Mucosa of rectum (tissue), 2 donors: ENCODE results near the gene IGFL2.
"Not testable (repeated sequence)": the region's sequence is repeated elsewhere in the genome, so short reads cannot be mapped to it uniquely, and the experiment has no call there.

Experiments used
- H3K27ac ChIP-seq, 2 donors: one replicate each; pipeline ENCODE4 v1.7.0; 2013; ENCODE audit warnings: inconsistent platforms in 2 of 2, low read depth in 2 of 2, low read length in 2 of 2
- H3K27me3 ChIP-seq, 2 donors: one replicate each; pipeline ENCODE4 v1.7.0; 2013; ENCODE audit warnings: low read length in 2 of 2; ENCODE audit not compliant: control insufficient read depth in 2 of 2, insufficient read depth in 2 of 2
- H3K36me3 ChIP-seq, 2 donors: one replicate each; pipeline ENCODE4 v1.7.0; 2013; ENCODE audit warnings: low read length in 2 of 2; ENCODE audit not compliant: control insufficient read depth in 2 of 2, insufficient read depth in 2 of 2
- H3K4me1 ChIP-seq, 2 donors: one replicate each; pipeline ENCODE4 v1.7.0; 2013; ENCODE audit warnings: low read length in 2 of 2, mild to moderate bottlenecking in 1 of 2; ENCODE audit not compliant: control insufficient read depth in 2 of 2, insufficient read depth in 2 of 2
- H3K4me3 ChIP-seq, 2 donors: one replicate each; pipeline ENCODE4 v1.7.0; 2013; ENCODE audit warnings: low read length in 2 of 2
- H3K9ac ChIP-seq, 2 donors: one replicate each; pipeline ENCODE4 v1.7.0; 2013; ENCODE audit warnings: low read length in 2 of 2, low read depth in 1 of 2, mild to moderate bottlenecking in 1 of 2
- H3K9me3 ChIP-seq, 2 donors: one replicate each; pipeline ENCODE4 v1.7.0; 2013; ENCODE audit warnings: low read length in 2 of 2; ENCODE audit not compliant: control insufficient read depth in 2 of 2
- donor health status: healthy.
- donor health status: Normal muscosa, but diverticular disease.

IGFL2 gene

DNA sequence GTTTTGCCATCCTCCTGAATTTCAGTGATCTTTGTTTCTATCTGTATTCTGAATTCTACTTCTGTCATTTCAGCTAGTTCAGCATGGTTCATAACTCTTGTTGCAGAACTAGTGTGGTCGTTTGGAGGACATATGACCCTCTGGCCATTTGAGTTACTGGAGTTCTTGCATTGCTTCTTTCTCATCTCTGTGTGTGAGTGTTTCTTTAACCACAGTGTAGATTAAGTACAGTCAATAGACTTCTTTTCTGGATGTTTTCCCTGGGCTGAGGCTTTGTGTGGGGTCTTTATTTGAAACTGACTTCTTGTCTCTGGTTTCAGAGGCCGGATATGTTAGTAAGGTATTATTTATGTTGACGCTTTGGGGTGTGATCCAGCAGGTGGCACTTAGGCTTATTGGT is 14.7 kb downstream of the IGFL2 start:
- Histone ChIP-seq H3K27me3 (no peaks in the 10 kb centered on the region), H3K36me3 (no peaks in the 10 kb centered on the region), H3K4me1 (peaks cover 4 to 13% of the 10 kb centered on the region in 2 donors), H3K9ac (no peak overlapping the region), H3K9me3 (no peaks in the 10 kb centered on the region), H3K4me3 (no peak overlapping the region), H3K27ac (no peak overlapping the region)

DNA sequence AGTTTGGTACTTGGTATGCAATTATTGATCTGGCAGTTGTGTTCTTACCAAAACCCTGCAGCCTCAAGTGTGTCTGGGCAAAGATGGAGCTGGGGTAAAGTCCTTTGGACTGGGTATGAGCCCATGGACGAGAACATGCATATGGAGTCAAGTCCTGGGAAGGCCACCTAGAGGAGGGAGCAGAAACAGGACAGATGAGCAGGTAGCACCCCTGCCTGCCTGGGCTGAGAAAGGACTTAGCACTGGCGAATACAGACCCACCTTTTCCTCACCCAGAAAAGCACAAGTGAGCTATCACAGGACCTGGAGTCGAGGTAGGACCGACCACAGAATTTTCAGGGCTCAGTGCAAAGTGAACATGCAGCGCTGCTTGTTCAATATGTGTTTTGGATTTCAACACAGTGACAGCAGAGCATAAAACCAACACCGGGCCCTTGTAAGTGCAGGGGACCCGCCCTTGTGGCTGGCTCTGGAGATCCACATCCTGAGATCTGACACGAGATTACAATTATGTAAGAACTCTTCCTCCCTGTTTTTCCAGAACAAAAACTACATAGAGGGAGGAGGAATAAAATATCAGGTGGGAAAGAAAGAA is 25.9 kb downstream of the IGFL2 start:
- Histone ChIP-seq H3K4me1 (no peaks in the 10 kb centered on the region), H3K36me3 (no peaks in the 10 kb centered on the region), H3K27me3 (peaks cover 5 to 7% of the 10 kb centered on the region in 2 donors), H3K27ac (no peak overlapping the region), H3K9me3 (no peaks in the 10 kb centered on the region), H3K4me3 (no peak overlapping the region), H3K9ac (no peak overlapping the region)

DNA sequence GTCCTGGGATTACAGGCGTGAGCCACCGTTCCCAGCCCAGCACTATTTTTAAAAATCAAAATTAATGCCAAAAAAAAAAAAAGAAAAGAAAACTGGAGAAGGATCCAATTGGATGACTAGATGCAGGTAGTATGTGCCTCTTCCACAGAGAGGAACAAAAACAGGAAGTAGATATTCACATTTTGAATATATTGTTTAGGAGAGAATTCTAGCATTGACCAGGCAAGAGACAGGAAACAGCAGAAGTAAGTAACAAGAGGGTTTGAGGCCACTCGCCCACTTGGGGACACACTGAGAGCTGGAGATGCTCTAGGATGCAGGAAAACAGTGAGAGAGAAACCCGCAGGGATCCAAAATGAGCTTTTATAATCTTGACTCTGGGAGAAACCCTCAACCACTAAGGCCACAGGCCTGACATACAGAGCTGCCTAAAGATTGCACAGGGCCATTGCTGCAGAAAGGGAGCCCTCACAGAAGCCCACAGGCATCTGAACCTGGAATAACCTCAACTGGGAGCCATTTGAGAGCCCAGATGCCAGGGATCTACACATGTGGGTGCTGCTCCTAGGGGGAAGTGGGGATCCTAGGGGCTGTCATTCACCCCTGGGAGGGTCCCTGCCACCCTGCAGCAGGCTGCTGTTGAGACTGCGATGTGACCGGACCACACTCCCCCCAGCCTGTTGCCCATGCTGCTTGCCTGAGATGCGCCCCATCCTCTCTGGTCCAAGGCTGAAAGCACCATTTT is 28.2 kb downstream of the IGFL2 start:
- no peak overlapping the region for H3K9ac ChIP-seq
- H3K4me1 ChIP-seq: no peaks in the 10 kb centered on the region
- H3K36me3 ChIP-seq: no peaks in the 10 kb centered on the region
- no peaks in the 10 kb centered on the region for H3K9me3 ChIP-seq
- H3K4me3 ChIP-seq: no peak overlapping the region
- H3K27ac ChIP-seq: no peak overlapping the region
- H3K27me3 ChIP-seq: peaks cover 5 to 7% of the 10 kb centered on the region in 2 donors

DNA sequence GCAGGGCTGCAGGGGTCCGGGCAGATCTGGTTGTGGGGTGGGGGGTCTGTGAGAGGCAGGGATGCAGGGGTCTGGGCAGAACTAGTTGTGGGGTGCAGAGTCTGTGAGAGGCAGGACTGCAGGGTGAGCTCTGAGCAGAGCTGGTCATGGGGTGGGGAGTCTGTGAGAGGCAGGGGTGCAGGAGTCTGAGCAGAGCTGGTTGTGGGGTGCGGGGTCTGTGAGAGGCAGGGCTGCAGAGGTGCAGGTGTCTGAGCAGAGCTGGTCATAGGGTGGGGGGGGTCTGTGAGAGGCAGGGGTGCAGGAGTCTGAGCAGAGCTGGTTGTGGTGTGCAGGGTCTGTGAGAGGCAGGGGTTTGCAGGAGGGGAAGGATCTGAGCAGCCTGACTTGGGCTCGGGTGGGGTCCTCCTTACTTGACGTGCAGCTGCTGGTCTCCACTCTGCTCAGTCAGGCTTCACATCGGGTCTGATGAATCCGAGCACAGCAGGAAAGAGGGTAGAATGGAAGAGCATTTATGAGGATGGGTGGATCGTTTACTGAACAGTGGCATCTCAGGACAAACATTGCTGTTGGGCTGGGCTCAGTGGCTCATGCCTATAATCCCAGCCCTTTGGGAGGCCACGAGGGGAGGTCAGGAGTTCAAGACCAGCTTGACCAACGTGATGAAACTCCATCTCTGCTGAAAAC is 31.2 kb downstream of the IGFL2 start:
- peaks cover 3 to 7% of the 10 kb centered on the region in 2 donors for H3K27me3 ChIP-seq
- H3K9ac ChIP-seq: no peak overlapping the region
- H3K4me1 ChIP-seq: no peaks in the 10 kb centered on the region
- no peak overlapping the region for H3K27ac ChIP-seq
- no peaks in the 10 kb centered on the region for H3K9me3 ChIP-seq
- no peak overlapping the region for H3K4me3 ChIP-seq
- H3K36me3 ChIP-seq: no peaks in the 10 kb centered on the region

DNA sequence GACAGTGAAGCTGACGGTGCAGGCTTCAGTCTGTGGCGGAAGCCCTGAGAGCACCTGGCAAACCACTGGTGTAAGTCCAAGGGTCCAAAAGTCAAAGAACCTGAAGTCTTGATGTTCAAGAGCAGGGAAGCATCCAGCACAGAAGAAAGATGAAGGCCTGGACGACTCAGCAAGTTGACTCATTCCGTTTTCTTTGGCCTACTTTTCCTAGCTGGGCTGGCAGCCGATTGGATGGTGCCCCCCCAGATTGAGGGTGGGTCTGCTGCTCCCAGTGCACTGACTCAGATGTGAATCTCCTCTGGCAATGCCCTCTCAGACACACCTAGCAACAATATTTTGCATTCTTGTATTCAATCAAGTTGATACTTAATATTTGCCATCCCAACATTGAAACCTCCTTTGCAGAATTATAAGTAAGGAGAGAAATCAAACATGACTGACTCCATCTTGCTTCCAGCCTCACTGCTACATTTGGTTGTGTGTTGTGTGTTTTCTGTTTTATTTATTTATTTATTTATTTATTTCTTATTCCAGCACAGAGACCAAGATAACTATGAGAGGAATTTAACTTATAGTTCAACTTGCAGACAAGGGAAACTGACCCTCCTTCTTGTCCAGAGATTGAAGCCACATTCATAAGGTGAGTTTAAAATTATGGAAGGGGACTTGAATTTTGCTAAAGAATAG is 32.8 kb downstream of the IGFL2 start:
- Histone ChIP-seq H3K4me3 (no peak overlapping the region), H3K27me3 (peaks cover 3% of the 10 kb centered on the region in 2 donors), H3K27ac (no peak overlapping the region), H3K36me3 (no peaks in the 10 kb centered on the region), H3K4me1 (no peaks in the 10 kb centered on the region), H3K9ac (no peak overlapping the region), H3K9me3 (no peaks in the 10 kb centered on the region)

DNA sequence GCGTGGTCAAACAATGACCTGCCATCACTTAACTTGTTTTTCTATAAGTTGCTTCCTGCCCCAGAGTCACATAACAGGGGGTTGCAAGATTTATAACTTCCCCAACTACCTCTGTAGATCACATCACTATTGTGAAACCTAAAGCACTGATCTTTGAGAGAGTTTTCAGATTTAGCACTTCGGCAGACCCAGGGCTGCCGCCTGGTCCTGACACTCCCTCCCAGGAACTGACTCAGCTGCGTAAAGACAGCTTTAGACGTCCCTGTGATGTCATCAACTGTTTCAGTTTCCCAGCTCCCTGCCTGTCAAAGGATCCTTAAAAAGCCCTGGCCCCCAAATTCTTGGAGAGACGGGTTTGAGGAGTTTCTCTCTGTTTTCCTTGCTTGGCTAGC is 33.3 kb downstream of the IGFL2 start:
- Histone ChIP-seq H3K9me3 (no peaks in the 10 kb centered on the region), H3K27me3 (peaks cover 3% of the 10 kb centered on the region in 2 donors), H3K9ac (no peak overlapping the region), H3K4me3 (no peak overlapping the region), H3K4me1 (no peaks in the 10 kb centered on the region), H3K27ac (no peak overlapping the region), H3K36me3 (no peaks in the 10 kb centered on the region)

DNA sequence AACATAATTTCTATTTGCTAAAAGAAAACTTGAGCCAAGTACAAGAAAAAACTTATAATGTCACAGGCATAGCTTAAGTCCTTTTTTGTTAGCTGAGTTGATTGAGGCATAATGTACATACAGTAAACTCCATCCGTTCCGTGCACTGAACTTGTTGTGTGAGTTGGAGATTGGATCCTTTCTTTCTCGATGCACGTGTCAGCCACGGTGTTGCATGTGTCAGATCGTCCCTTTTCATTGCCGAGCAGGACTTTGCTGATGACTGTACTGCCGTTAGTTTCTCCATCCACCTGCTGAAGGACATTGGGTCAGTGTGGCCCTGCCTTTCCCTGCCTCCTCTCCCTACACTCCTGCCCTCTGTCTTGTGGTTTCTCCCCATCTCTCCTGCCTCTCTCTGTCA is 34.4 kb downstream of the IGFL2 start:
- H3K4me1 ChIP-seq: no peaks in the 10 kb centered on the region
- no peak overlapping the region for H3K4me3 ChIP-seq
- H3K27me3 ChIP-seq: peaks cover 3% of the 10 kb centered on the region in 2 donors
- no peak overlapping the region for H3K27ac ChIP-seq
- H3K9ac ChIP-seq: no peak overlapping the region
- H3K9me3 ChIP-seq: no peaks in the 10 kb centered on the region
- H3K36me3 ChIP-seq: no peaks in the 10 kb centered on the region

DNA sequence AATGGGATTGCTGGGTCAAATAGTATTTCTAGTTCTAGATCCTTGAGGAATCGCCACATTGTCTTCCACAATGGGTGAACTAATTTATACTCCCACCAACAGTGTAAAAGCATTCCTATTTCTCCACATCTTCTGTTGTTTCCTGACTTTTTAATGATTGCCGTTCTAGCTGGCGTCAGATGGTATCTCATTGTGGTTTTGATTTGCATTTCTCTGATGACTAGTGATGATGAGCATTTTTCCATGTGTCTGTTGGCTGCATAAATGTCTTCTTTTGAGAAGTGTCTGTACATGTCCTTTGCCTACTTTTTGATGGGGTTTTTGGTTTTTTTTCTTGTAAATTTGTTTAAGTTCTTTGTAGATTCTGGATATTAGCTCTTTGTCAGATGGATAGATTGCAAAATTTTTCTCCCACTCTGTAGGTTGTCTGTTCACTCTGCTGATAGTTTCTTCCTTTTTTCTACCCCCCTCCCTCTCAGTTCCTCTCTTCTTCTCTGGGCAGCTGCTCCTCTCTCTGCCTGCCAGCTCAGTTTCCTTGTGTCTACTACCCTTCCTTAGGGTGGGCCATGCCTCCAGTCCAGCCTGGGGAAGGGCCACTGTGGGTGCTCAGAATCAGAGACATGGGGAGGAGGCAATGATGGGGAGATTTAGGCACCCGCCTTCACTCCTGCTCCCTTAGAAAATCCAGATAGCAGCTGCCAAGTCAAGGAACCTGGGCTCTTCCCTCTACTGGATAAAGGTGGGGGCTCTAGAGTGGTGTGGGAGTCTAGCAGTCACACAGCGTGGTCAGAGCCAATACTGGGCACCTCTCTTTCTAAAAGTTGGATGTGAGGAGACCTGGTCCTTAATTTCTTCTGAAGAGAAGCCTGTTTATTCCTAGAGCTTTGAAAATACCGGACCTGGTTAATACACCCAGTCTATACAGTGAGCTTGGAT is 37.0 kb downstream of the IGFL2 start:
- H3K4me3 ChIP-seq, H3K9me3 ChIP-seq, H3K9ac ChIP-seq, H3K36me3 ChIP-seq, H3K27ac ChIP-seq, H3K4me1 ChIP-seq: not testable (repeated sequence)
- peaks cover 7 to 16% of the 10 kb centered on the region in 2 donors for H3K27me3 ChIP-seq

DNA sequence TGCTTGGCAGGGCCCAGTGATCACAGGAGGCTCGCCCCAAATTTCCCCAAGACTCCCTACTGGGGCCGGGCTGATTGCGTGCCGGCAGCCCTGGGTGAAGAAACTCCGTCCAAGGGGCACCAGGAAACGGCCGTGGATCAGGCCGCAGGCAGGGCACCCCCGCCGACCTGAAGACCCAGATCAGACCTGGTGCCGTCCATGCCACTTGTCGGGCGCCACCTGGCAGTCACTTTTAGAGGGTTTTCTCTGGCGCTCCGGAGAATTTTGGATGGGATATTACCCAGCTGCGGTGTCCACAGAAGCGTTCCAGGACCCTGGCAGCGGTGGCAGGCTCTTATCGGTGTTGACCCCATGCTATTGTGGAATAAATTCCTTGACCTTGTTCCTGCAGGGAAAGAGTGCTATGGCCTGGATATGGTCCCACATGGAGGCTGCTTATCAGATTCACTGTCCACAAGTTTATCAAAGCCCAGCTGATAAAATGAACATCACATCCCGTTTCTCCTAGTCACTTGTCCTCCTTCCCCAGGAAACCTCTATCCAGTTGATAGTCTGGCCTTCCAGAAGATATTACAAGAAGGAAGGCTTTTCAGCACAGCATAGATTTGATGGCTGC is 38.2 kb downstream of the IGFL2 start:
- Histone ChIP-seq H3K27me3 (peaks cover 7 to 16% of the 10 kb centered on the region in 2 donors), H3K4me1 (no peaks in the 10 kb centered on the region), H3K9me3 (no peaks in the 10 kb centered on the region), H3K36me3 (no peaks in the 10 kb centered on the region), H3K9ac (no peak overlapping the region), H3K4me3 (no peak overlapping the region), H3K27ac (no peak overlapping the region)
